ENCODE measurements around the gene PMS1.
"Not testable (repeated sequence)": the region's sequence is repeated elsewhere in the genome, so short reads cannot be mapped to it uniquely, and the experiment has no call there.

The PMS1 gene

GRCh38 chr2:189830510-189830909 is 46.3 kb downstream of the PMS1 start:
- no peak for TF ChIP-seq CTCF (conservative IDR thresholded peaks at IDR 0.05; ENCODE audit: low read length)

GRCh38 chr2:189834059-189834458 is 49.8 kb downstream of the PMS1 start:
- H3K4me3 ChIP-seq (ENCODE audit: low read length): no peak overlapping the region
- no peak for DNase-seq (ENCODE audit: low read depth)
- TF ChIP-seq CTCF (conservative IDR thresholded peaks at IDR 0.05; ENCODE audit: low read length): no peak

More at GRCh38 chr2:189830510-189830909, 46.3 kb downstream of the PMS1 start:
- no peak for DNase-seq (ENCODE audit: low read depth)
- H3K4me3 ChIP-seq (ENCODE audit: low read length): no peak overlapping the region

GRCh38 chr2:189834642-189835041 is 50.4 kb downstream of the PMS1 start:
- not testable (repeated sequence) for H3K4me3 ChIP-seq (ENCODE audit: low read length); DNase-seq (ENCODE audit: low read depth)

GRCh38 chr2:189835855-189836558 is 51.8 kb downstream of the PMS1 start:
- H3K4me3 ChIP-seq (ENCODE audit: low read length): no peak overlapping the region; the same call in 1 of the 2 replicates
- TF ChIP-seq CTCF (conservative IDR thresholded peaks at IDR 0.05; ENCODE audit: low read length): no peak
- DNase-seq (ENCODE audit: low read depth): peak; percentile 44

GRCh38 chr2:189836644-189837043 is 52.4 kb downstream of the PMS1 start:
- DNase-seq (ENCODE audit: low read depth): peak; percentile 96
- H3K4me3 ChIP-seq (ENCODE audit: low read length): no peak overlapping the region
- no peak for TF ChIP-seq CTCF (conservative IDR thresholded peaks at IDR 0.05; ENCODE audit: low read length)

- no peak for DNase-seq (ENCODE audit: low read depth)
- no peak overlapping the region for H3K4me3 ChIP-seq (ENCODE audit: low read length)
- no peak for TF ChIP-seq CTCF (conservative IDR thresholded peaks at IDR 0.05; ENCODE audit: low read length)
Measured at GRCh38 chr2:189837326-189837725, 53.1 kb downstream of the PMS1 start.

GRCh38 chr2:189841019-189841418 is 56.8 kb downstream of the PMS1 start:
- H3K4me3 ChIP-seq (ENCODE audit: low read length): no peak overlapping the region
- no peak for TF ChIP-seq CTCF (conservative IDR thresholded peaks at IDR 0.05; ENCODE audit: low read length)
- DNase-seq (ENCODE audit: low read depth): no peak
